Caco-2 (cell line): Measurements from ENCODE around the gene ZMAT3. TPM values are rescaled to one million over a fixed set of nuclear protein-coding genes. Genes with fewer than 3 reads are reported as not detected.

Experiments
- BruUV-seq: library from RNA; stranded (reverse); fragments of 400-500 nt; replicated peaks from 2 replicates; lab custom pipeline; 2021; lab: Mats Ljungman, UMichigan
- CTCF ChIA-PET: fragments of 300-600 bp; sonication (Branson Sonifier 250); formaldehyde crosslinking; loops from one replicate; lab custom pipeline; 2022; ENCODE audit warnings: antibody characterized with exemption; lab: Charles Lee
- POLR2A ChIA-PET: fragments of 300-600 bp; sonication (Branson Sonifier 250); formaldehyde crosslinking; loops from one replicate; lab custom pipeline; 2022; ENCODE audit warnings: antibody characterized with exemption; lab: Charles Lee
- DNase-seq, 2 experiments: peaks; one replicate each; pipeline versions ENCODE4 v3.0.0 to v3.0.0-alpha.2; 2020 to 2022
- H3K27me3 ChIP-seq: replicated peaks from 2 replicates; pipeline ENCODE4 v1.6.0; 2011; ENCODE audit warnings: low read length; ENCODE audit not compliant: control insufficient read depth, insufficient read depth
- H3K36me3 ChIP-seq: 2 replicates; pipeline ENCODE4 v1.5.1; 2011; ENCODE audit warnings: low read length; ENCODE audit not compliant: control insufficient read depth, insufficient read depth
- H3K4me1 ChIP-seq: fragments of 250-450 bp; sonication (Bioruptor Pico); 2 replicates; pipeline ENCODE4 v1.5.1; 2020; ENCODE audit warnings: mild to moderate bottlenecking
- H3K4me3 ChIP-seq: 2 replicates; pipeline ENCODE4 v1.5.1; 2011; ENCODE audit warnings: low read depth, mild to moderate bottlenecking, control low read depth, low read length
- H3K9me3 ChIP-seq: fragments of 250-450 bp; sonication (Bioruptor Pico); 2 replicates; pipeline ENCODE4 v1.5.1; 2020; ENCODE audit warnings: mild to moderate bottlenecking, moderate library complexity
- H3K27ac Mint-ChIP-seq: one replicate; pipeline ENCODE4 v1.8.0; 2022; ENCODE audit warnings: mixed read lengths; ENCODE audit not compliant: unreplicated experiment
- H3K27me3 Mint-ChIP-seq: one replicate; pipeline ENCODE4 v1.8.0; 2022; ENCODE audit warnings: mixed read lengths; ENCODE audit not compliant: insufficient read depth, unreplicated experiment
- H3K36me3 Mint-ChIP-seq: one replicate; pipeline ENCODE4 v1.8.0; 2022; ENCODE audit warnings: mild to moderate bottlenecking, mixed read lengths; ENCODE audit not compliant: insufficient read depth, unreplicated experiment
- H3K4me1 Mint-ChIP-seq: one replicate; pipeline ENCODE4 v1.8.0; 2022; ENCODE audit warnings: low read depth, mixed read lengths; ENCODE audit not compliant: unreplicated experiment
- H3K4me3 Mint-ChIP-seq: one replicate; pipeline ENCODE4 v1.8.0; 2022; ENCODE audit warnings: mild to moderate bottlenecking, moderate library complexity, mixed read lengths; ENCODE audit not compliant: unreplicated experiment
- H3K9me3 Mint-ChIP-seq: one replicate; pipeline ENCODE4 v1.8.0; 2022; ENCODE audit warnings: mixed read lengths; ENCODE audit not compliant: unreplicated experiment
- CTCF ChIP-seq, 2 experiments: fragments of 200-600 bp in 1 of 2; IDR thresholded peaks; 1 replicate in 1 of 2; 2 replicates in 1 of 2; pipeline versions ENCODE4 v1.5.1 to v1.8.0; 2011 to 2022; ENCODE audit warnings: antibody characterized with exemption in 1 of 2, control low read depth in 1 of 2, inconsistent platforms in 1 of 2, low read depth in 1 of 2, low read length in 1 of 2, mild to moderate bottlenecking in 1 of 2, moderate library complexity in 1 of 2; ENCODE audit not compliant: insufficient read depth in 1 of 2, severe bottlenecking in 1 of 2, unreplicated experiment in 1 of 2
- intact Hi-C: fragments of 100-400 bp; cut with micrococcal nuclease; formaldehyde crosslinking; loops from one replicate; pipeline ENCODE4 v1.10.0; 2022; ENCODE audit not compliant: unreplicated experiment
- total RNA-seq: library from RNA; stranded (reverse); gene quantifications from 2 replicates; pipeline ENCODE4 v1.2.3, GENCODE V29; 2022

Gene ZMAT3
- total RNA-seq, 1 experiment from 2014 or later = 7.6 TPM

DNA sequence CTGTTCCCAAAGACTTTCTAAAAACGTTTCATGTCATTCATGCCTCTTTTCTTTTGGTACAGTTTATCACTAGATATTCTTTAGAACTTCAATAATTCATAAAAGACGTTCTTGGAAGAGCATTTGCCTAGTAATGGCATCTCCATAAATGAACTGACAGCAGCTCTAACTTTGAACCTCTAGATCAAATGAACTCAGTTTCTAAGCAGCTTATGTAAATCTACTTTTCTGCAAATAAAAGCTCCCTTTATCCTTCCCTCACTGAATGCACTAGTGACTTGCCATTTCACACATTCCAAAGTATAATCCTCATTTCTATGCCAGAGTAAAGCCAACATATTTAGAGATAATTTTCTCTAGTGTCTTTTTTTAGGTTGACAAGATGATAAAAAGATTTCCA is 85.2 kb downstream of the ZMAT3 start:
- Histone ChIP-seq H3K9me3 (peaks cover 23% of the 10 kb centered on the region), H3K4me3 (no peak overlapping the region), H3K4me1 (no peaks in the 10 kb centered on the region), H3K27me3 (no peaks in the 10 kb centered on the region), H3K36me3 (no peaks in the 10 kb centered on the region)
- no peak overlapping the region for H3K4me3 Mint-ChIP-seq
- H3K36me3 Mint-ChIP-seq = no peaks in the 10 kb centered on the region
- POLR2A ChIA-PET = no interaction called here
- no peaks in the 10 kb centered on the region for H3K4me1 Mint-ChIP-seq
- TF ChIP-seq CTCF (IDR thresholded peaks at IDR 0.05; ENCODE audit: insufficient read depth in 1 of 2, low read depth in 1 of 2, low read length in 1 of 2, severe bottlenecking in 1 of 2, unreplicated experiment in 1 of 2) = no peak
- no peak for DNase-seq
- peaks cover 45% of the 10 kb centered on the region for H3K9me3 Mint-ChIP-seq
- H3K27me3 Mint-ChIP-seq = no peaks in the 10 kb centered on the region
- no TSS peak for BruUV-seq
- CTCF ChIA-PET = no interaction called here
- intact Hi-C loops = no loop called here
- no peak overlapping the region for H3K27ac Mint-ChIP-seq

DNA sequence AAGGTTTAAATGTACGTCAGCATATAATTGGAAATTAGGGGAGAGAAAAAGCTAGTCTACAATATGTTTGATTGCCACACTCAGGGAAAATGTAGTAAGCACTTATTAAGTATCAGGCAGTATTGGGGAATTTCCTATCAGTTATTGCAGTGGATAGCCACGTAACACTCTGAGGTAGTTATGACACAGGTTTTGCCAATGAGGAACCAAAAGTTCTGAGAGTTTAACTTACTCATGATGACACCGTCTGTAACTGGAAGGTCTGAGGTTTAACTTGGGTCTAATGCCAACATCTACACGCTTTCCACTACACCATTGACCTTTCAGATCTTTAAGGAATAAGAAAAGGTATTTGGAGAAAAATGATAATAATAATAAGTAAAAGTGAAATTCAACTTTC is 89.5 kb downstream of the ZMAT3 start:
- Mint-ChIP-seq H3K27ac (no peak overlapping the region), H3K4me1 (no peaks in the 10 kb centered on the region), H3K36me3 (no peaks in the 10 kb centered on the region), H3K27me3 (no peaks in the 10 kb centered on the region), H3K4me3 (no peak overlapping the region), H3K9me3 (peaks cover 23% of the 10 kb centered on the region)
- H3K4me1 ChIP-seq = no peaks in the 10 kb centered on the region
- H3K9me3 ChIP-seq = peaks cover 6% of the 10 kb centered on the region; the same call in 1 of the 2 replicates
- intact Hi-C loops = no loop called here
- H3K27me3 ChIP-seq = no peaks in the 10 kb centered on the region
- no TSS peak for BruUV-seq
- H3K4me3 ChIP-seq = no peak overlapping the region
- TF ChIP-seq CTCF (IDR thresholded peaks at IDR 0.05; ENCODE audit: insufficient read depth in 1 of 2, low read depth in 1 of 2, low read length in 1 of 2, severe bottlenecking in 1 of 2, unreplicated experiment in 1 of 2) = no peak
- DNase-seq = no peak
- ChIA-PET POLR2A (no interaction called here), CTCF (no interaction called here)
- no peaks in the 10 kb centered on the region for H3K36me3 ChIP-seq

- BruUV-seq = no TSS peak
- H3K9me3 ChIP-seq = no peaks in the 10 kb centered on the region; the same call in none of the 2 replicates
- Mint-ChIP-seq H3K36me3 (no peaks in the 10 kb centered on the region), H3K27me3 (no peaks in the 10 kb centered on the region), H3K9me3 (peaks cover 15% of the 10 kb centered on the region), H3K27ac (no peak overlapping the region), H3K4me1 (no peaks in the 10 kb centered on the region), H3K4me3 (no peak overlapping the region)
- H3K4me1 ChIP-seq = no peaks in the 10 kb centered on the region; the same call in 1 of the 2 replicates
- TF ChIP-seq CTCF (IDR thresholded peaks at IDR 0.05; ENCODE audit: insufficient read depth in 1 of 2, low read depth in 1 of 2, low read length in 1 of 2, severe bottlenecking in 1 of 2, unreplicated experiment in 1 of 2) = no peak
- no peak overlapping the region for H3K4me3 ChIP-seq
- intact Hi-C loops = no loop called here
- H3K36me3 ChIP-seq = no peaks in the 10 kb centered on the region
- DNase-seq = no peak
- POLR2A ChIA-PET = no interaction called here
- CTCF ChIA-PET = no interaction called here
- no peaks in the 10 kb centered on the region for H3K27me3 ChIP-seq
These were observed 96.3 kb downstream of the ZMAT3 start for GRCh38 chr3:178975320-178975719.
